ENCODE data around the gene SLC9A5.
A peak's percentile ranks its signal among the peaks of the same experiment; 100 is the strongest.

Gene SLC9A5

GRCh38 chr16:67282447-67282805 lies 33.6 kb downstream of the SLC9A5 start:
- DNase-seq, result no peak

GRCh38 chr16:67283039-67283825 lies 34.5 kb downstream of the SLC9A5 start:
- DNase-seq, result no peak

GRCh38 chr16:67283826-67284555 lies 35.2 kb downstream of the SLC9A5 start:
- DNase-seq, result no peak

- peak; percentile 24 for DNase-seq
Measured at GRCh38 chr16:67284699-67285646, 36.2 kb downstream of the SLC9A5 start.

- DNase-seq, result no peak
Measured at GRCh38 chr16:67286441-67287235, 37.9 kb downstream of the SLC9A5 start.

GRCh38 chr16:67287960-67288359 lies 39.2 kb downstream of the SLC9A5 start:
- DNase-seq, result no peak

- DNase-seq, result no peak
Measured at GRCh38 chr16:67291461-67291860, 42.7 kb downstream of the SLC9A5 start.

GRCh38 chr16:67294171-67294757 lies 45.5 kb downstream of the SLC9A5 start:
- DNase-seq, result no peak

GRCh38 chr16:67294938-67295361 lies 46.2 kb downstream of the SLC9A5 start:
- DNase-seq, result no peak

GRCh38 chr16:67296420-67296819 lies 47.6 kb downstream of the SLC9A5 start:
- no peak for DNase-seq

- no peak for DNase-seq
Measured at GRCh38 chr16:67298277-67298676, 49.5 kb downstream of the SLC9A5 start.

- no peak for DNase-seq
Measured at GRCh38 chr16:67299269-67299668, 50.5 kb downstream of the SLC9A5 start.

- no peak for DNase-seq
Measured at GRCh38 chr16:67301080-67301782, 52.5 kb downstream of the SLC9A5 start.

- DNase-seq, result no peak
Measured at GRCh38 chr16:67302076-67302475, 53.3 kb downstream of the SLC9A5 start.

- no peak for DNase-seq
Measured at GRCh38 chr16:67302970-67303369, 54.2 kb downstream of the SLC9A5 start.

- DNase-seq, result no peak
Measured at GRCh38 chr16:67304020-67304419, 55.2 kb downstream of the SLC9A5 start.

- DNase-seq, result no peak
Measured at GRCh38 chr16:67305216-67306071, 56.7 kb downstream of the SLC9A5 start.

GRCh38 chr16:67310561-67310960 lies 61.8 kb downstream of the SLC9A5 start:
- no peak for DNase-seq

- no peak for DNase-seq
Measured at GRCh38 chr16:67311607-67312488, 63.1 kb downstream of the SLC9A5 start.

Measured in NCI-H82 (cell line).